Stimulated activated CD4-positive, alpha-beta T cell treated with anti-CD3 and anti-CD28 coated beads, Interleukin-4, amount 100 ng/mL, for 48 hours (primary cell): ENCODE data around the gene NPC1.
"Not testable (repeated sequence)": the region's sequence is repeated elsewhere in the genome, so short reads cannot be mapped to it uniquely, and the experiment has no call there.

Source experiments
- DNase-seq, 2 donors: peaks; one replicate each; pipeline ENCODE4 v3.0.0-alpha.2; 2020; ENCODE audit warnings: low read depth in 2 of 2

The NPC1 gene

DNA sequence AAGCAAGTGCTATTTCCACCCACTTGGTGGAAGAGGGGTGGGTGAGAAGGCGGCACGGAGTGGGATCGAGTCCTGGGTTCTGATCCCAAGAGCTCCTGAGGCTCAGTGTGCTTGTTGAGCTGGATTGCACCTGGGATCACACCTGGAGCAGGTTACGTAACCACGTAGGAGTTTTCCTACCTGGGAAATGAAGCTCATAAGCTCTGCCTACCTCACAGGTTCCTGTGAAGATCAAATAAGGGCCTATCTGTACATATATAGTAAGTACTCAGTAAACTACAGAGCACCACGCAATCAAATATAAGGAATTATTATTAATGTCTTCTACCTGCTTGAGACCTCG, 11.0 kb downstream of the NPC1 start:
- DNase-seq, result no peak

DNA sequence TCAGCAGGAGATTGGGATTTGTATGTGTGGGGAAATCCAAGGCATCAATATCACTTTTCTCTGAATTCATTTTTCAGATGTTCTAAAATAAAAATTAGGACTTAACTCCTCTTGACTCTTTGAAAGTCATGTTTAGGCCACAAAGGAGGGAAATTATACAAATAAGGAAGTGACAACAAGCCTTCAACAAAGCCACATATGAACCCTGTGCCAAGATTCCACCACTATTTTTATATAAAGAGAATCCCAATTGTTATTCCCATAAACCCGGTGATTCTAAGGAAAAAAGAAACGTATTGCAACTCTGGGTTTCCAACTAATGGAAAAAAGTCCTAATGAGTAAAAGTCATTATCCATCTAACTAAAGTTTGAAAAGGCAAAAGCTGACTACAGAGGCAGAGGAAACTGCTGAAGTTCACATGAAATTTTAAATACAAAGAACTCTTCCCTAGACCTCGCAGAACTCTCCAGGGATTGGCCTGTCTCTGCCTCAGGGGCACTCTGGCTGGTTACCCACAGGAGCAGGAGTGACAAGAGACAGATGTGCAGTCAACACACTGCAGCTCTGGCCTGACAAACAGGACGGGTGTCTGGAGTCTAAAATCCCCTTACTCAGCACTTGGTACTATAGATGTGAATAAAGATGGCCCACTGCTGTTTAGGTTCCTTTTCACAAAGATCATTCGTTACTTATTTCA, 11.5 kb downstream of the NPC1 start:
- DNase-seq, result no peak

DNA sequence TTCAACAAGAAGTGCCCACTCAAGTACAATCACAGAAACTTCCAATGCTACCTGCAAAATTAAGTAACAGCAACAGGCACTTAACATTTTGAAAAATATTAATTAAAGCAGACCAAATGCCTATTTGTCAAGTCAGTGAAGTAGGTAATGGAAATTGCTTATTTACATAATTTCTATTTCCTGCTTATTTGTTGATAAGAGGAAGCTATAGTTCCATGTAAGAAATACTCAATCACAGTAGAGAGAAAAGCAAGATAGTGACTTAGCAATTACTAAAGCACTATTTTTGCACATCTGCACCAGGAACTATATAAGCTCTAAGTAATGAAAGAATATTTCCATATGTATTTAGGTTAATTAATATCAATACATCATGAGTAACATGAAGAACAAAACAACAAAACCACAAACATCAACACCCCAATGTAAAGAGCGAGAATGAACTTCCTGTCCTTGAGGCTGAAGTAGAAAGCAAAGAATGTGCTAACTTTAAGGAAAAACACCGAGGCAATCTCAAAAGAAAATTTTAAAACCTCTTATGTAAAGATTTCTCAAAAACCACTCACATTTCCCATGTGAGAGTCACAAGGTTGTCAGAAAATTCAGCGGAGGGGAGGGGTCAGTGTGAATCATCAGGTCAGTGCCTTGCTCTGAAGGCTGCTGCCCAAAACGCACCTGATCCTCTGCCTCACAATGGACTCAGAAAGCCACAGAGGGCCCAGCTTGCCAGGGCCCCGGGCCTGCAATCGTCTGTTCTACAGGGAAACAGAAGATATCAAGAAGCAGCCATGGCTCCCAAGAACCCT, 12.5 kb downstream of the NPC1 start:
- no peak for DNase-seq

- no peak for DNase-seq
Measured at GRCh38 chr18:23573020-23573419, 13.3 kb downstream of the NPC1 start.

DNA sequence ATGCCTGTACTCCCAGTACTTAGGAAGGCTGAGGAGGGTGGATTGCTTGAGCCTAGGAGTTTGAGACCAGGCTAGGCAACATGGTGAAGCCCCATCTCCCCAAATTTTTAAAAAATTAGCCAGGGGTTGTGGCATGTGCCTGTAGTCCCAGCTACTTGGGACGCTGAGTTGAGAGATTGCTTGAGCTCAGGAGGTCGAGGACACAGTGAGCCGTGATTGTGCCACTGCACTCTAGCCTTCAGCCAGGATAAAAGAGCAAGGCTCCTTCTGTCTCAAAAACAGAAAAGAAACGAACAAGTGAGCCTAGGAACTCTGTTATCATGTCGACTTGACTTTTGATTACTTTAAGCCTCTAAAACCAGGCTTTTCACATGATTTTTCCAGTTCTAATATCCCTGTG, 13.7 kb downstream of the NPC1 start:
- DNase-seq, result no peak

GRCh38 chr18:23572012-23572411, 14.3 kb downstream of the NPC1 start:
- DNase-seq, result no peak

DNA sequence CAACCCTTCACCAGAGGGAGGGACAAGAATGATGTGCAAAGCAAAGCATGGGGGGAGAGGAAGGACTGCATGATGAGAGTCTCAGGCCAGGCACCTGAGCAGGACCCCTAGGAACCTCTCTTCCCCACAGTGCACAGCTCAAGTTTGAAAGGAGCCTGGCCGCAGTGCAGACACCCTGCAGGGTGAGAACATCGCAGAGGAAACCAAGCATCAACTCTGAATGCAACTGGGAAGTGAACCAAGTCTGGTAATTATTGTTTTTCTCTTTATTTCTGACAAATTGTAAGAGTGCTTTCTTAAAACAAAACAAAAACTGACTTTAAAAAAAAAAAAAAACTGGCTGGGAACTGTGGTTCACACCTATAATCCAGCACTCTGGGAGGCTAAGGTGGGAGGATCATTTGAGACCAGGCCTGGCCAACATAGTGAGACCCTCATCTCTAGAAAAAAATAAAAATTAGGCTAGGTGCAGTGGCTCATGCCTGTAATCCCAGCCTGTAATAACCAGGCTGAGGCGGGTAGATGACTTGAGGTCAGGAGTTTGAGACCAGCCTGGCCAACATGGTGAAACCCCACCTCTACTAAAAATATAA, 15.3 kb downstream of the NPC1 start:
- DNase-seq, result no peak

DNA sequence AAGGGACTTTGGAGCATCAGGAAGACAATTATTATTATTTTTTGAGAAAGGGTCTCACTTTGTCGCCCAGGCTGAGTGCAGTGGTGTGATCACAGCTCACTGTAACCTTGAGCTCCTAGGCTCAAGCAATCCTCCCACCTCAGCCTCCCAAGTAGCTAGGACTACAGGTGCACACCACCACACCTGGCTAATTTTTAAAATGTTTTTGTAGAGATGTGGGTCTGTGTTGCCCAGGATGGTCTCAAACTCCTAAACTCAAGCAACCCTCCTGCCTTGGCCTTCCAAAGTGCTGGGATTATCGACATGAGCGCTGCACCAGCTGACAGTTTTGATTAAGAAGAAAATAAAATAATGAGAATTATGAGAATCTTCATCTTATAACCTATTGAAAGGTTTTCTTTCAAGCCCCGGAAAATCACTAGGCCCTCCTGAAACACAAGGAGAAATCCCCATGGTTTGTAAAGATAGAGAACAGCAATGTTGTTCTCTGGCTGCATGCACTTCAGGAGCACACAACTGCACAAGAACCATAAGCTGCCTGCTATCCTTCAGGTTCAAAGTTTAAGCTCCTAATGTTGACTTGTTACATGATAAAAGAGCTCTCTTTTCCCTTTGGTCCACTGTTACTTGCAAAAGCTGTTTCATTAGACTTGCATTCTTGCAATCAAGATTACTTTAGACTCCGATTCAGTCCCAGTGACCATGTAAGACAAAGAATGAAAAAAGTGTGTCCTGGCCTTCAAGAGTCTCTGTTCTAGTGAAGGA, 16.8 kb downstream of the NPC1 start:
- DNase-seq, result no peak

DNA sequence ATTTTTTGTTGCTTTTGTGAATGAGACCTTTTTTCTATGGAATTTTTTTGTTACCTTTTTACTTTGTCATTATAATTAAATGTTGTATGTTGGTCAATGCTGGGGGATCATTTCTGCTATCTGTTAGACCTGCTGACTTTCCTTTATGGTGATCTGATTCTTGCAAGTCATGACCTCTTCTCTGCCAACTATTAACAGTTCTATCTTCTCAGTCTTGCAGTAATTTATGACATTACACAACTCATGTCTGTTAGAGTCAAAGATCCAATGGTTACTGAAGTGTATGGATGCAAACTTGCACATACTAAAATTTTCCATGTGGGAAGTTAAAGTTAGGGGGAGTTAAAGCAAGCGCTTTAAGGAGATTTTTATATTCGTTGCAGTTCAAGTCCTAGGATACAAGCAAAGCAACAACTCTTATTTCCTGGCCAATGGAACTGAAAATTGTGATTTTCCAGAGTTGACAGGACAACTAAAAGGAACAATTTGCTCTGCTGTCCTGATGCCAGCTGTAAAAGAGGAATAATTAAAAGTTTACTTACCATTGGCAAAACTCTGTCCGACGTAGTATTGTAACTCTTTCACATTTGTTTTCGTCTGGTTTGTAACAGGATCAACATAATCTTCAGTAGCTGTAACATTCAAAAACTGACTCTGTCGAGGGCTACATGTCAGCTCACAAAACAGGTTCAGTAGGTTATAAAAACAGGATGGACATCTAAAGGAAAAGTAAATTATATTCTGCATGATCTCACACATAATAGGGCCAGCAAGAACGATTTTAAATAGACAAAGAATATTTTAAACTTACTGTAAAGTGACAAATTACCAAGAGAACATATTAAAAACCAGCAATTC, 17.8 kb downstream of the NPC1 start:
- DNase-seq, result no peak

- no peak for DNase-seq
Measured at GRCh38 chr18:23567671-23568070, 18.6 kb downstream of the NPC1 start.

- no peak for DNase-seq
Measured at GRCh38 chr18:23565916-23566547, 20.3 kb downstream of the NPC1 start.

DNA sequence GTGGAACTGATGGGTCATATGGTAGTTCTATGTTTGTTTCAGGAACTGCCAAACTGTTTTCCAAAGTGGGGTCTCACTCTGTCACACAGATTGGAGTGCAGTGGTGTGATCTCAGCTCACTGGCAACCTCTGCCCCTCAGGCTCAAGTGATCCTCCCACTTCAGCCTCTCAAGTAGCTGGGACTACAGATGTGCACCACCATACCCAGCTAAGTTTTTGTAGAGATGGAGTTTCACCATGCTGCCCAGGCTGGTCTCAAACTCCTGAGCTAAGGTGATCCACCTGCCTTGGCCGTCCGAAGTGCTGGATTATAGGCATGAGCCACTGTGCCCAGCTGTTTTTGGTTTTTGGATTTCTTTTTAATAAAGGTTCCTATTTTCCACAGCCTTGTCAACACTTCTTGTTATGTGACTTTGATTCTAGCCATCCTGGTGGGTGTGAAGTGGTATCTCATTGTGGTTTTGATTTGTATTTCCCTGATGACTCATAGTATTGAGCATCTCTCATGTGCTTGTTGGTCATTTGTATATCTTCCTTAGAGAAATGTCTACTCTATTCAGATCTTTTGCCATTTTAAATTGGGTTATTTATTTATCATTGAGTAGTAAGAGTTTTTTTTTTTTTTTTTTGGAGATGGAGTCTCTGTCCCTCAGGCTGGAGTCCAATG, 22.8 kb downstream of the NPC1 start:
- DNase-seq, result no peak

DNA sequence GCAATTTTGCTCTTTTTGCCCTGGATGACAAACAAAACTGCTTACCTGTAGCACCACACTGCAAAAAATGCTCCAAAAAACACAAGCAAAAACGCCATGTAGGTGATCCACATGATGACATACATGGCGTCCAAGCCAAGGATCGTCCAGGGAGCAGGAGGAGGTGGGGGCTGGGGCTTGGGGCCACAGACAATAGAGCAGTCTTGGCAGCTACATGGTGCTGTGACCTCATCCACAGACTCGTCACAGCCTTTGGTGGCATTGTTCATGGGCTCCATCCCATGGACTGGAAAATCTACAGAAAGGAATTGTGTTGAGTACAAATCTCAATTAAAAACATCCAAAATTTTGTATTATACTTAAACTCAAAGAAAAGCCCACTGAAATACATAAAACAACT, 26.1 kb downstream of the NPC1 start:
- DNase-seq, result no peak

GRCh38 chr18:23557511-23557910, 28.8 kb downstream of the NPC1 start:
- not testable (repeated sequence) for DNase-seq

GRCh38 chr18:23556145-23556780, 30.0 kb downstream of the NPC1 start:
- DNase-seq, result no peak

- no peak for DNase-seq
Measured at GRCh38 chr18:23553887-23554286, 32.4 kb downstream of the NPC1 start.

DNA sequence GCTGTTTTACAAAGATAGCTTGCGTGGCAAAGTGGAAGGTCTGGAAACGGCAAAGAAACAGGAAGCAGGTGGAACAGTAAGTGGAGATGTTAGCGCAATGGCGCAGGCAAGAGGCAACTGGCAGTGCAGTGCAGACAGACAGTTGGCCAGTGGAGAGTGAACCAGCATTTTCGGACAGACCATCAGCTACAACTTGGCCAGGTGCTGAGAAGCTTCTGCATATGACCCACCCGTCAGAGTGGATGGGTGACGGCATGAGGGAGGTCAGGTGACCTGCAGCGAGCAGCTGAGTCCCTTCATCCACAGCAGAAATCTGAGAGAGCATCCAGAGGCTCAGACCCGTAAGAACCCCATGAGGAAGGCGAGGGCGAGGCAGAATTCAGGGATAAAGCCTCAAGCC, 33.8 kb downstream of the NPC1 start:
- DNase-seq, result no peak

GRCh38 chr18:23551978-23552377, 34.3 kb downstream of the NPC1 start:
- DNase-seq, result no peak

DNA sequence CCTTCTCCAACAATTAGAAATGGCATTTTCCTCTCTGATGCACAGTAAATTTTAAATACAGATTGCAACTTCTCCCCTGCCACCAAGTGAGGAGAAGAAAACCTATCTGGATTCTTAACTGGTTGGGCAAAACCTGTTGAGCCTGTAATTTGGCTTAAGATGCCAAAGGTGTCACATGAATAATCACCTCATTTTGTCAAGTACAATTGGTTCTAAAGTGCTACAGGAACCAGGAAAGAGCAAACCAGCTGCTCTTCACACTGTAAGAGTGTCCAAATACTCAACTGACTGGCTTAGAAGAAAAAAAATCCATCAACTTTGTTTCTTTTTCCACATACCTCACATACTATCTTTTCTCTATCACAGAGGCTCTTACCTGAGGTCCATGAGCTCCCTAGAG, 35.4 kb downstream of the NPC1 start:
- DNase-seq, result no peak

GRCh38 chr18:23548719-23549118, 37.6 kb downstream of the NPC1 start:
- DNase-seq, result no peak
